SK-N-SH (cell line): ENCODE measurements around the gene PAFAH1B1. TPM values are rescaled to one million over a fixed set of nuclear protein-coding genes. Genes with fewer than 3 reads are reported as not detected.

Experiments used
- CTCF ChIA-PET: fragments of 300-600, 350-600 bp; formaldehyde crosslinking; extraction: SDS; loops from one replicate; lab custom pipeline; 2021; lab: Yijun Ruan, JAX
- POLR2A ChIA-PET: fragments of 350-600 bp; sonication (Branson Sonifier 250); formaldehyde crosslinking; extraction: SDS; loops from one replicate; lab custom pipeline; 2020; ENCODE audit warnings: antibody characterized with exemption, inconsistent platforms; lab: Yijun Ruan, JAX
- DNase-seq: peaks from one replicate; pipeline ENCODE4 v3.0.0; 2012
- H2AFZ ChIP-seq: fragments of 200-600 bp; sonication (generic); 2 replicates; pipeline ENCODE4 v1.8.1; 2016; ENCODE audit warnings: antibody characterized with exemption, mild to moderate bottlenecking, low read depth
- H3F3A ChIP-seq: fragments of 200-600 bp; sonication (generic); replicated peaks from 2 replicates; pipeline ENCODE3; 2016; ENCODE audit warnings: antibody characterized with exemption, mild to moderate bottlenecking; ENCODE audit not compliant: insufficient read depth
- H3K27ac ChIP-seq, 2 experiments: fragments of 200-500 bp in 1 of 2; fragments of 200-600 bp in 1 of 2; sonication (Bioruptor generic) in 1 of 2; sonication (generic), shearing (Covaris generic) in 1 of 2; 2 replicates each; pipeline versions ENCODE4 v1.5.1 to v1.6.1; 2014 to 2016; ENCODE audit warnings: low read depth in 2 of 2, inconsistent platforms in 1 of 2, low read length in 1 of 2, mild to moderate bottlenecking in 1 of 2, mixed read lengths in 1 of 2
- H3K27me3 ChIP-seq: fragments of 200-600 bp; sonication (generic), shearing (Covaris generic); 2 replicates; pipeline ENCODE4 v1.6.1; 2016; ENCODE audit warnings: mixed run types; ENCODE audit not compliant: insufficient read depth
- H3K36me3 ChIP-seq, 2 experiments: fragments of 200-500 bp in 1 of 2; fragments of 200-600 bp in 1 of 2; sonication (Bioruptor generic) in 1 of 2; sonication (generic) in 1 of 2; replicated peaks in 1 of 2; 2 replicates each; pipeline versions ENCODE3 to v1.5.1; 2014 to 2016; ENCODE audit warnings: low read length in 1 of 2, mild to moderate bottlenecking in 1 of 2; ENCODE audit not compliant: insufficient read depth in 2 of 2, control insufficient read depth in 1 of 2
- H3K4me1 ChIP-seq, 2 experiments: fragments of 200-500 bp in 1 of 2; fragments of 200-600 bp in 1 of 2; sonication (Bioruptor generic) in 1 of 2; sonication (generic), shearing (Covaris generic) in 1 of 2; 2 replicates each; pipeline versions ENCODE4 v1.5.1 to v1.6.1; 2014 to 2016; ENCODE audit warnings: low read depth in 1 of 2, low read length in 1 of 2, mixed run types in 1 of 2; ENCODE audit not compliant: insufficient read depth in 2 of 2, control insufficient read depth in 1 of 2
- H3K4me2 ChIP-seq: fragments of 200-600 bp; sonication (generic), shearing (Covaris generic); 2 replicates; pipeline ENCODE4 v1.6.1; 2017; ENCODE audit warnings: mixed run types
- H3K4me3 ChIP-seq, 2 experiments: fragments of 200-500 bp in 1 of 2; fragments of 200-600 bp in 1 of 2; sonication (Bioruptor generic) in 1 of 2; sonication (generic), shearing (Covaris generic) in 1 of 2; 2 replicates each; pipeline versions ENCODE4 v1.5.1 to v1.8.1; 2014 to 2016; ENCODE audit warnings: low read depth in 2 of 2, inconsistent platforms in 1 of 2, low read length in 1 of 2, mild to moderate bottlenecking in 1 of 2, mixed read lengths in 1 of 2, moderate library complexity in 1 of 2
- H3K79me2 ChIP-seq: fragments of 200-600 bp; sonication (generic); 2 replicates; pipeline ENCODE4 v1.8.1; 2017; ENCODE audit warnings: mild to moderate bottlenecking; ENCODE audit not compliant: insufficient read depth
- H3K9ac ChIP-seq: fragments of 200-600 bp; sonication (generic); 2 replicates; pipeline ENCODE4 v1.6.1; 2017; ENCODE audit warnings: mixed run types
- H3K9me2 ChIP-seq: fragments of 200-600 bp; sonication (generic); 2 replicates; pipeline ENCODE4 v1.6.1; 2017; ENCODE audit warnings: mixed run types
- H3K9me3 ChIP-seq: fragments of 200-600 bp; sonication (generic); 2 replicates; pipeline ENCODE4 v1.6.1; 2017; ENCODE audit warnings: mixed run types, mild to moderate bottlenecking, moderate library complexity
- H4K20me1 ChIP-seq: fragments of 200-600 bp; sonication (generic); 2 replicates; pipeline ENCODE4 v1.6.1; 2017; ENCODE audit warnings: mild to moderate bottlenecking, mixed run types; ENCODE audit not compliant: insufficient read depth
- CHD2 ChIP-seq: fragments of 150-350 bp; IDR thresholded peaks from 2 replicates; pipeline ENCODE4 v1.6.1; 2018; ENCODE audit warnings: low read length; ENCODE audit not compliant: partially characterized antibody
- CTCF ChIP-seq: fragments of 200-600 bp; sonication (generic); IDR thresholded peaks from 2 replicates; pipeline ENCODE4 v1.6.1; 2017; ENCODE audit warnings: antibody characterized with exemption, mild to moderate bottlenecking, moderate library complexity
- EP300 ChIP-seq, 2 experiments: IDR thresholded peaks; 2 replicates each; pipeline versions ENCODE4 v1.4.0 to v1.6.1; 2012; ENCODE audit warnings: borderline replicate concordance in 1 of 2, low read depth in 1 of 2, low read length in 1 of 2
- EZH2phosphoT487 ChIP-seq: fragments of 200-600 bp; sonication (generic); IDR thresholded peaks from 2 replicates; pipeline ENCODE4 v1.6.1; 2017; ENCODE audit warnings: low read depth, mixed run types, mild to moderate bottlenecking, antibody characterized with exemption, moderate library complexity, borderline replicate concordance
- GABPA ChIP-seq: IDR thresholded peaks from 2 replicates; pipeline ENCODE4 v1.4.0; 2012; ENCODE audit warnings: low read depth, mild to moderate bottlenecking
- IRF3 ChIP-seq: fragments of 150-350 bp; IDR thresholded peaks from 2 replicates; pipeline ENCODE4 v1.6.1; 2016; ENCODE audit warnings: mild to moderate bottlenecking, low read depth, low read length
- POLR2AphosphoS5 ChIP-seq: IDR thresholded peaks from 2 replicates; pipeline ENCODE4 v1.6.1; 2012; ENCODE audit warnings: low read depth, low read length
- TCF12 ChIP-seq: IDR thresholded peaks from 2 replicates; pipeline ENCODE4 v1.4.0; 2012
- WGBS: methylation state at CpG from one replicate; pipeline ENCODE4 v1.1.6; 2017; ENCODE audit warnings: low lambda C conversion rate; 5-methylcytosine and 5-hydroxymethylcytosine counted together
- polyA plus RNA-seq, 3 experiments: library from polyadenylated mRNA; depleted of rRNA; stranded (reverse); fragments of >200 nt; gene quantifications; 2 replicates each; pipeline ENCODE4 v1.2.3, GENCODE V29; 2012
- TF ChIP-seq, protein P1 (sequence below): IDR thresholded peaks from 2 replicates; pipeline ENCODE4; 2012
- TF ChIP-seq, protein P2 (sequence below): IDR thresholded peaks from 2 replicates; pipeline ENCODE4 v1.4.0; 2012; ENCODE audit warnings: low read depth

The PAFAH1B1 gene
- polyA plus RNA-seq, 1 of the 3 experiments (the other 2 are of a cell fraction): 37.3 TPM

GRCh38 chr17:2710071-2710802 is 116.8 kb downstream of the PAFAH1B1 start:
- TF ChIP-seq CHD2: no peak
- no peak for TF ChIP-seq EZH2phosphoT487
- no peak for TF ChIP-seq IRF3
- TF ChIP-seq, protein P1, sequence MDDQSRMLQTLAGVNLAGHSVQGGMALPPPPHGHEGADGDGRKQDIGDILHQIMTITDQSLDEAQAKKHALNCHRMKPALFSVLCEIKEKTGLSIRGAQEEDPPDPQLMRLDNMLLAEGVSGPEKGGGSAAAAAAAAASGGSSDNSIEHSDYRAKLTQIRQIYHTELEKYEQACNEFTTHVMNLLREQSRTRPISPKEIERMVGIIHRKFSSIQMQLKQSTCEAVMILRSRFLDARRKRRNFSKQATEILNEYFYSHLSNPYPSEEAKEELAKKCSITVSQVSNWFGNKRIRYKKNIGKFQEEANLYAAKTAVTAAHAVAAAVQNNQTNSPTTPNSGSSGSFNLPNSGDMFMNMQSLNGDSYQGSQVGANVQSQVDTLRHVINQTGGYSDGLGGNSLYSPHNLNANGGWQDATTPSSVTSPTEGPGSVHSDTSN: no peak
- no peak for TF ChIP-seq GABPA
- no peak for TF ChIP-seq TCF12
- TF ChIP-seq POLR2AphosphoS5: no peak
- TF ChIP-seq CTCF: no peak
- no peak for TF ChIP-seq EP300 (IDR thresholded peaks at IDR 0.05; ENCODE audit: borderline replicate concordance in 1 of 2, low read depth in 1 of 2, low read length in 1 of 2)
- CTCF ChIA-PET: interaction anchor here (1.0 kb wide), 1 partner anchor 35 kb away, joined by 3 read pairs; no protein-coding TSS in a partner anchor
- DNase-seq: no peak
- H3K4me2 ChIP-seq: peak overlapping the region; percentile 98
- H3K9ac ChIP-seq: peak overlapping the region; percentile 74
- H2AFZ ChIP-seq: no peak overlapping the region
- H3K27me3 ChIP-seq: no peaks in the 10 kb centered on the region
- POLR2A ChIA-PET: no interaction called here
- no peaks in the 10 kb centered on the region for H3F3A ChIP-seq
- H3K36me3 ChIP-seq: no peaks in the 10 kb centered on the region
- no peak overlapping the region; a peak in 1 of 4 replicates for H3K27ac ChIP-seq
- WGBS: 57% methylated on average over 15 of the region's 16 CpGs
- no peaks in the 10 kb centered on the region for H3K9me2 ChIP-seq
- peaks cover 56% of the 10 kb centered on the region for H4K20me1 ChIP-seq
- no peaks in the 10 kb centered on the region for H3K9me3 ChIP-seq
- peaks cover 65% of the 10 kb centered on the region for H3K79me2 ChIP-seq
- H3K4me1 ChIP-seq: peaks cover 9 to 44% of the 10 kb centered on the region in 2 experiments; a peak in 1 of 4 replicates
- peak overlapping the region; percentile 75 to 76 for H3K4me3 ChIP-seq

DNA sequence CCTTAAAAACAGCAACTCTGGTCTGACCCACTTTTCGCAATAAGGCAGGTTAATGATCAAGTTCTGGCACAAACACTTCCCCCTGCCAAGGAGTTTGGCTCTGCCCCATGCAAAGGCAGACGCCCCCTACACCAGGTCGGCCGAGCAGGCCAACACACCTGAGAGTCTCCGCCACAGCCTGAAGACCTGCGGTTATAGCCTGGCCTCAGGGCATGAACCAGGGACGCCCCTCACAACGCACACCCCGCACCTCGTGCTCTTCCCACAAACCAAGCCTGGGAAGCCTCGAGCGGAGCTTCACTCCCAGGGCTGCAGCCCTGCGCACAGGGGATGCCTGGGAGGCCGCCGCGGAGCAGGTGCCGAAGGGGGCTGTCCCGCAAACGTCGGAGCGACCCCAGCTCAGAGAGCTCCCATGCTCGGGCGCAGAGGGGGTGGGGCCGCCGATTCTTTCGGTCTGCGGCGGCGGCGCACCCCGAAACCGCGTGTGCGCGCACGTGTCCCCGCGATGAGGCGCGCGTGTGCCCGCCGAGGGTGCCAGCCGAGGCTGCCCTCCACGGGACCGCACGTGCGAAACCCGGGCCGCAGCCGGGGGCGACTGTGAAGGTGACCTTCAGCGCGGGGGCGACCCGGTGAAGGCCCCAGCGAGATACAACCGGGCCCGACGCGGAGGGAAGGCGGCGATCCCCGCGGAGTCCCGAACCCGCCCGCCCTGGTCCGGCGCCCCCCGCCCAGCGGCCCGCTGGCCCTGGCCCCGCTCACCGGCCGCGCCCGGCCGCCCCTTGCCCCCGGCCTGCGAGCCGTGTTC is 117.6 kb downstream of the PAFAH1B1 start:
- H3K27me3 ChIP-seq: no peaks in the 10 kb centered on the region
- 9% methylated on average over 10 of the region's 82 CpGs for WGBS
- peaks cover 58% of the 10 kb centered on the region for H3K79me2 ChIP-seq
- ChIA-PET POLR2A (no interaction called here), CTCF (interaction anchor here (1.0 kb wide), 1 partner anchor 36 kb away, joined by 3 read pairs; no protein-coding TSS in a partner anchor)
- H3K4me2 ChIP-seq: peak overlapping the region; percentile 98
- H3K27ac ChIP-seq: peak overlapping the region; percentile 18 to 29; a peak in 1 of 4 replicates
- peaks cover 48% of the 10 kb centered on the region for H4K20me1 ChIP-seq
- no peaks in the 10 kb centered on the region for H3F3A ChIP-seq
- H2AFZ ChIP-seq: no peak overlapping the region
- peak overlapping the region; percentile 74 for H3K9ac ChIP-seq
- peak; percentile 74 for DNase-seq
- H3K36me3 ChIP-seq: no peaks in the 10 kb centered on the region
- TF ChIP-seq GABPA: no peak
- TF ChIP-seq, protein P2, sequence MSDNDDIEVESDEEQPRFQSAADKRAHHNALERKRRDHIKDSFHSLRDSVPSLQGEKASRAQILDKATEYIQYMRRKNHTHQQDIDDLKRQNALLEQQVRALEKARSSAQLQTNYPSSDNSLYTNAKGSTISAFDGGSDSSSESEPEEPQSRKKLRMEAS: peak; percentile 33; the same call in 1 of the 2 replicates
- no peaks in the 10 kb centered on the region for H3K9me3 ChIP-seq
- peaks cover 9 to 44% of the 10 kb centered on the region in 2 experiments; a peak in 1 of 4 replicates for H3K4me1 ChIP-seq
- H3K9me2 ChIP-seq: no peaks in the 10 kb centered on the region
- peak overlapping the region; percentile 75 to 76 for H3K4me3 ChIP-seq
